T-helper 2 cell treated with Interferon-gamma antibody and Interleukin-4, amounts not matched to agents 5 μg/mL and 100 μg/mL, for 36 hours (primary cell): ENCODE data around the gene RBPJL.
A peak's percentile ranks its signal among the peaks of the same experiment; 100 is the strongest.
"Not testable (repeated sequence)": the region's sequence is repeated elsewhere in the genome, so short reads cannot be mapped to it uniquely, and the experiment has no call there.

ENCODE experiments used
- DNase-seq: peaks from one replicate; pipeline ENCODE4 v3.0.0; 2021; ENCODE audit warnings: low spot score
- H3K27ac Mint-ChIP-seq: one replicate; pipeline ENCODE4 v1.8.0; 2021; ENCODE audit warnings: mild to moderate bottlenecking, mixed read lengths
- H3K27me3 Mint-ChIP-seq: one replicate; pipeline ENCODE4 v1.8.0; 2021; ENCODE audit warnings: low read depth, mixed read lengths
- H3K36me3 Mint-ChIP-seq: one replicate; pipeline ENCODE4 v1.8.0; 2021; ENCODE audit warnings: low read depth, mixed read lengths
- H3K4me1 Mint-ChIP-seq: one replicate; pipeline ENCODE4 v1.8.0; 2021; ENCODE audit warnings: low read depth, mixed read lengths
- H3K4me3 Mint-ChIP-seq: one replicate; pipeline ENCODE4 v1.8.0; 2022; ENCODE audit warnings: mild to moderate bottlenecking, moderate library complexity, mixed read lengths
- H3K9me3 Mint-ChIP-seq: one replicate; pipeline ENCODE4 v1.8.0; 2021; ENCODE audit warnings: mixed read lengths

Gene RBPJL

GRCh38 chr20:45347297-45347935 lies 40.8 kb downstream of the RBPJL start:
- Mint-ChIP-seq H3K27ac (peak overlapping the region; percentile 74), H3K27me3 (no peaks in the 10 kb centered on the region), H3K36me3 (peaks cover 2% of the 10 kb centered on the region), H3K4me1 (peaks cover 34% of the 10 kb centered on the region), H3K4me3 (peak overlapping the region; percentile 90), H3K9me3 (no peaks in the 10 kb centered on the region)
- no peak for DNase-seq

- H3K27me3 Mint-ChIP-seq = no peaks in the 10 kb centered on the region
- no peaks in the 10 kb centered on the region for H3K9me3 Mint-ChIP-seq
- H3K27ac Mint-ChIP-seq = peak within 1 kb of the TSS; percentile 74
- peaks cover 34% of the 10 kb centered on the region for H3K4me1 Mint-ChIP-seq
- H3K4me3 Mint-ChIP-seq = peak within 1 kb of the TSS; percentile 90
- peaks cover 2% of the 10 kb centered on the region for H3K36me3 Mint-ChIP-seq
- DNase-seq = peak; percentile 81
Measured at GRCh38 chr20:45347936-45348778, 41.5 kb downstream of the RBPJL start, which contains the start of gene SDC4. Gene SDC4 (minus strand): TSS chr20:45348424. CDS start chr20:45348384, 40 bp downstream.

GRCh38 chr20:45350217-45350616 lies 43.6 kb downstream of the RBPJL start:
- no peak overlapping the region for H3K27ac Mint-ChIP-seq
- H3K4me3 Mint-ChIP-seq = no peak overlapping the region
- no peaks in the 10 kb centered on the region for H3K9me3 Mint-ChIP-seq
- H3K27me3 Mint-ChIP-seq = no peaks in the 10 kb centered on the region
- peaks cover 42% of the 10 kb centered on the region for H3K4me1 Mint-ChIP-seq
- DNase-seq = no peak
- no peaks in the 10 kb centered on the region for H3K36me3 Mint-ChIP-seq

GRCh38 chr20:45350795-45351194 lies 44.2 kb downstream of the RBPJL start:
- H3K9me3 Mint-ChIP-seq, H3K36me3 Mint-ChIP-seq, DNase-seq, H3K4me3 Mint-ChIP-seq, H3K27ac Mint-ChIP-seq, H3K27me3 Mint-ChIP-seq: not testable (repeated sequence)
- peaks cover 42% of the 10 kb centered on the region for H3K4me1 Mint-ChIP-seq

- DNase-seq = no peak
- Mint-ChIP-seq H3K36me3 (no peaks in the 10 kb centered on the region), H3K27me3 (no peaks in the 10 kb centered on the region), H3K27ac (no peak overlapping the region), H3K9me3 (no peaks in the 10 kb centered on the region), H3K4me1 (peaks cover 39% of the 10 kb centered on the region), H3K4me3 (no peak overlapping the region)
Measured at GRCh38 chr20:45352729-45353128, 46.1 kb downstream of the RBPJL start.

- Mint-ChIP-seq H3K36me3 (no peaks in the 10 kb centered on the region), H3K27ac (peak overlapping the region; percentile 80)
Measured at GRCh38 chr20:45353746-45354145, 47.1 kb downstream of the RBPJL start.

GRCh38 chr20:45354423-45355208 lies 48.0 kb downstream of the RBPJL start:
- DNase-seq = peak; percentile 71

More at GRCh38 chr20:45353746-45354145, 47.1 kb downstream of the RBPJL start:
- H3K4me1 Mint-ChIP-seq = peaks cover 44% of the 10 kb centered on the region
- H3K4me3 Mint-ChIP-seq = no peak overlapping the region
- H3K9me3 Mint-ChIP-seq = no peaks in the 10 kb centered on the region
- no peaks in the 10 kb centered on the region for H3K27me3 Mint-ChIP-seq
- DNase-seq = no peak

GRCh38 chr20:45355209-45356084 lies 48.8 kb downstream of the RBPJL start:
- Mint-ChIP-seq H3K27ac (peak overlapping the region; percentile 82), H3K36me3 (no peaks in the 10 kb centered on the region), H3K4me3 (peak overlapping the region; percentile 43), H3K27me3 (no peaks in the 10 kb centered on the region), H3K9me3 (no peaks in the 10 kb centered on the region), H3K4me1 (peaks cover 46% of the 10 kb centered on the region)
- peak; percentile 44 for DNase-seq

More at GRCh38 chr20:45354423-45355208, 48.0 kb downstream of the RBPJL start:
- H3K4me3 Mint-ChIP-seq = peak overlapping the region; percentile 43
- no peaks in the 10 kb centered on the region for H3K27me3 Mint-ChIP-seq
- H3K9me3 Mint-ChIP-seq = no peaks in the 10 kb centered on the region
- H3K36me3 Mint-ChIP-seq = no peaks in the 10 kb centered on the region
- H3K27ac Mint-ChIP-seq = peak overlapping the region; percentile 80
- H3K4me1 Mint-ChIP-seq = peaks cover 46% of the 10 kb centered on the region

- Mint-ChIP-seq H3K27ac (peak overlapping the region; percentile 28), H3K27me3 (peaks cover 2% of the 10 kb centered on the region), H3K4me3 (no peak overlapping the region), H3K9me3 (no peaks in the 10 kb centered on the region), H3K36me3 (no peaks in the 10 kb centered on the region), H3K4me1 (peaks cover 52% of the 10 kb centered on the region)
- DNase-seq = no peak
Measured at GRCh38 chr20:45358282-45359068, 51.8 kb downstream of the RBPJL start.

GRCh38 chr20:45359069-45359405 lies 52.4 kb downstream of the RBPJL start:
- Mint-ChIP-seq H3K4me3 (no peak overlapping the region), H3K9me3 (no peaks in the 10 kb centered on the region), H3K4me1 (peaks cover 51% of the 10 kb centered on the region), H3K27me3 (peaks cover 2% of the 10 kb centered on the region), H3K27ac (no peak overlapping the region), H3K36me3 (no peaks in the 10 kb centered on the region)
- no peak for DNase-seq

GRCh38 chr20:45359406-45360148 lies 52.9 kb downstream of the RBPJL start:
- no peaks in the 10 kb centered on the region for H3K9me3 Mint-ChIP-seq
- peaks cover 2% of the 10 kb centered on the region for H3K27me3 Mint-ChIP-seq
- DNase-seq = no peak
- H3K4me3 Mint-ChIP-seq = no peak overlapping the region
- H3K36me3 Mint-ChIP-seq = no peaks in the 10 kb centered on the region
- H3K4me1 Mint-ChIP-seq = peaks cover 48% of the 10 kb centered on the region
- no peak overlapping the region for H3K27ac Mint-ChIP-seq

GRCh38 chr20:45361793-45362192 lies 55.2 kb downstream of the RBPJL start:
- Mint-ChIP-seq H3K27ac (no peak overlapping the region), H3K4me3 (no peak overlapping the region), H3K36me3 (peaks cover 8% of the 10 kb centered on the region), H3K9me3 (no peaks in the 10 kb centered on the region), H3K4me1 (peaks cover 40% of the 10 kb centered on the region), H3K27me3 (peaks cover 2% of the 10 kb centered on the region)
- DNase-seq = no peak
